HepG2 (cell line): Measurements from ENCODE around the gene GALR3. TPM values are rescaled to one million over a fixed set of nuclear protein-coding genes. Genes with fewer than 3 reads are reported as not detected.

ENCODE experiments used
- ATAC-seq: fragments of 200-7000 bp; cut with Tn5 transposase; 3 replicates; pipeline ENCODE4 v1.9.1; 2020; ENCODE audit warnings: mild to moderate bottlenecking, moderate library complexity
- BruUV-seq: library from RNA; stranded (reverse); fragments of 400-500 nt; replicated peaks from 2 replicates; lab custom pipeline; 2021; lab: Mats Ljungman, UMichigan
- CTCF ChIA-PET: fragments of 300-600 bp; formaldehyde crosslinking; extraction: SDS; loops from one replicate; lab custom pipeline; 2021; ENCODE audit warnings: low total read pairs, inconsistent platforms, low intra/inter-chr PET ratio; lab: Yijun Ruan, JAX
- POLR2A ChIA-PET: fragments of 350-600 bp; sonication (Branson Sonifier 250); formaldehyde crosslinking; loops from one replicate; lab custom pipeline; 2020; ENCODE audit warnings: antibody characterized with exemption, inconsistent platforms; lab: Yijun Ruan, JAX
- DNase-seq: peaks from one replicate; pipeline ENCODE4 v3.0.0-alpha.2; 2015; ENCODE audit warnings: low spot score
- FAIRE-seq: peaks from 3 replicates; lab custom pipeline; 2011; peaks lifted over from hg19 to GRCh38; lab: Jason Lieb, UNC
- H2AFZ ChIP-seq: one replicate; pipeline ENCODE4 v1.6.1; 2011; ENCODE audit warnings: low read length, inconsistent platforms
- H3K27ac ChIP-seq: fragments of 300-600 bp; 3 replicates; pipeline ENCODE4 v1.8.0; 2011; ENCODE audit warnings: mixed run types, mild to moderate bottlenecking, mixed read lengths, low read length, inconsistent platforms; ENCODE audit not compliant: insufficient read depth; ENCODE audit errors: extremely low read length
- H3K27me3 ChIP-seq, 2 experiments: fragments of 200-600 bp in 1 of 2; 2 replicates in 1 of 2; 3 replicates in 1 of 2; pipeline versions ENCODE4 v1.6.0 to v1.8.0; 2011; ENCODE audit warnings: low read length in 2 of 2, mild to moderate bottlenecking in 2 of 2, moderate library complexity in 2 of 2, inconsistent platforms in 1 of 2; ENCODE audit not compliant: insufficient read depth in 2 of 2, control insufficient read depth in 1 of 2
- H3K36me3 ChIP-seq, 2 experiments: fragments of 200-600 bp in 1 of 2; replicated peaks in 1 of 2; 2 replicates in 1 of 2; 3 replicates in 1 of 2; pipeline versions ENCODE4 v1.5.1 to v1.8.0; 2011; ENCODE audit warnings: low read length in 2 of 2, inconsistent platforms in 1 of 2; ENCODE audit not compliant: insufficient read depth in 2 of 2, control insufficient read depth in 1 of 2
- H3K4me1 ChIP-seq: 2 replicates; pipeline ENCODE4 v1.5.1; 2012; ENCODE audit warnings: low read length, inconsistent platforms; ENCODE audit not compliant: insufficient read depth
- H3K4me2 ChIP-seq: 2 replicates; pipeline ENCODE4 v1.6.0; 2011; ENCODE audit warnings: low read depth, low read length, inconsistent platforms
- H3K4me3 ChIP-seq, 3 experiments: fragments of 200-600 bp in 1 of 3; sonication (generic), shearing (Covaris generic) in 1 of 3; replicated peaks in 1 of 3; 2 replicates each; pipeline ENCODE4 v1.5.1; 2011 to 2016; ENCODE audit warnings: low read length in 3 of 3, inconsistent platforms in 2 of 3, low read depth in 2 of 3, mild to moderate bottlenecking in 2 of 3, control low read depth in 1 of 3, mixed read lengths in 1 of 3; ENCODE audit not compliant: insufficient read depth in 1 of 3
- H3K79me2 ChIP-seq: one replicate; pipeline ENCODE4 v1.6.1; 2011; ENCODE audit warnings: low read length, inconsistent platforms; ENCODE audit not compliant: insufficient read depth
- H3K9ac ChIP-seq: 2 replicates; pipeline ENCODE4 v1.6.0; 2011; ENCODE audit warnings: mild to moderate bottlenecking, low read depth, low read length, inconsistent platforms; ENCODE audit not compliant: insufficient read depth
- H3K9me3 ChIP-seq: 2 replicates; pipeline ENCODE4 v1.5.1; 2012; ENCODE audit warnings: mild to moderate bottlenecking, low read length
- H4K20me1 ChIP-seq: 2 replicates; pipeline ENCODE4 v1.6.0; 2011; ENCODE audit warnings: inconsistent platforms, mild to moderate bottlenecking, low read length, moderate library complexity; ENCODE audit not compliant: insufficient read depth
- AKAP8 ChIP-seq: sonication (generic); formaldehyde crosslinking; IDR thresholded peaks from 2 replicates; pipeline ENCODE4 v1.5.1; 2020; ENCODE audit warnings: mild to moderate bottlenecking, missing genetic modification reagents
- CBX5 ChIP-seq: sonication (generic); formaldehyde crosslinking; IDR thresholded peaks from 2 replicates; pipeline ENCODE4 v1.4.0; 2020; ENCODE audit warnings: missing genetic modification reagents, borderline replicate concordance
- DMTF1 ChIP-seq: sonication (generic); formaldehyde crosslinking; IDR thresholded peaks from 2 replicates; pipeline ENCODE4 v1.4.0; 2020; ENCODE audit warnings: mild to moderate bottlenecking, missing genetic modification reagents
- DPF2 ChIP-seq: sonication (generic); formaldehyde crosslinking; IDR thresholded peaks from 2 replicates; pipeline ENCODE4 v1.4.0; 2020; ENCODE audit warnings: mild to moderate bottlenecking, low read depth, missing genetic modification reagents, borderline replicate concordance
- ERF ChIP-seq: IDR thresholded peaks from 2 replicates; pipeline ENCODE4 v1.6.1; 2018; ENCODE audit warnings: missing biosample characterization, missing genetic modification reagents
- KAT2B ChIP-seq: fragments of 150-350 bp; IDR thresholded peaks from 2 replicates; pipeline ENCODE4 v1.6.1; 2014; ENCODE audit warnings: low read depth, low read length, borderline replicate concordance
- MIER2 ChIP-seq: IDR thresholded peaks from 2 replicates; pipeline ENCODE4 v1.6.1; 2016; ENCODE audit warnings: missing biosample characterization, missing genetic modification reagents
- POLR2G ChIP-seq: fragments of 200-400 bp; formaldehyde crosslinking; IDR thresholded peaks from 2 replicates; pipeline ENCODE4 v1.6.1; 2018; ENCODE audit warnings: mild to moderate bottlenecking, low read depth, low read length, moderate library complexity
- RAD21 ChIP-seq: fragments of 450-650 bp; formaldehyde crosslinking; IDR thresholded peaks from 2 replicates; pipeline ENCODE4 v1.5.0; 2020; ENCODE audit warnings: mild to moderate bottlenecking
- RBFOX2 ChIP-seq: fragments of 200-400 bp; formaldehyde crosslinking; IDR thresholded peaks from 2 replicates; pipeline ENCODE4 v1.6.1; 2017; ENCODE audit warnings: low read depth, mild to moderate bottlenecking, low read length
- RNF2 ChIP-seq: fragments of 450-650 bp; conservative IDR thresholded peaks from 2 replicates; pipeline ENCODE4 v1.6.1; 2016; ENCODE audit warnings: low read depth
- SSRP1 ChIP-seq: IDR thresholded peaks from 2 replicates; pipeline ENCODE4 v1.6.1; 2016; ENCODE audit warnings: control low read depth
- TOPORS ChIP-seq: sonication (generic); formaldehyde crosslinking; IDR thresholded peaks from 2 replicates; pipeline ENCODE4 v1.8.0; 2023; ENCODE audit warnings: mild to moderate bottlenecking, missing genetic modification reagents
- TSC22D2 ChIP-seq: sonication (generic); formaldehyde crosslinking; IDR thresholded peaks from 2 replicates; pipeline ENCODE4 v1.5.1; 2020; ENCODE audit warnings: missing genetic modification reagents, mild to moderate bottlenecking, borderline replicate concordance
- ZFP37 ChIP-seq: sonication (generic); formaldehyde crosslinking; IDR thresholded peaks from 2 replicates; pipeline ENCODE4 v1.4.0; 2020; ENCODE audit warnings: missing genetic modification reagents, borderline replicate concordance
- ZFX ChIP-seq: sonication (generic); formaldehyde crosslinking; IDR thresholded peaks from 2 replicates; pipeline ENCODE4 v1.4.0; 2020; ENCODE audit warnings: mild to moderate bottlenecking, low read depth, missing genetic modification reagents, moderate library complexity
- ZMAT3 ChIP-seq: sonication (generic); formaldehyde crosslinking; conservative IDR thresholded peaks from 2 replicates; pipeline ENCODE4 v1.7.0; 2021; ENCODE audit warnings: missing genetic modification reagents
- ZNF280B ChIP-seq: sonication (generic); formaldehyde crosslinking; IDR thresholded peaks from 2 replicates; pipeline ENCODE4 v1.5.0; 2020; ENCODE audit warnings: missing genetic modification reagents, mild to moderate bottlenecking, borderline replicate concordance
- ZNF451 ChIP-seq: sonication (generic); formaldehyde crosslinking; IDR thresholded peaks from 2 replicates; pipeline ENCODE4 v1.5.0; 2020; ENCODE audit warnings: mild to moderate bottlenecking, missing genetic modification reagents
- ZNF460 ChIP-seq: sonication (generic); formaldehyde crosslinking; IDR thresholded peaks from 2 replicates; pipeline ENCODE4 v1.5.1; 2020; ENCODE audit warnings: missing genetic modification reagents, mild to moderate bottlenecking, borderline replicate concordance
- ZNF768 ChIP-seq: sonication (generic); formaldehyde crosslinking; IDR thresholded peaks from 2 replicates; pipeline ENCODE4 v1.4.0; 2020; ENCODE audit warnings: missing genetic modification reagents
- ZNF770 ChIP-seq: sonication (generic); formaldehyde crosslinking; IDR thresholded peaks from 2 replicates; pipeline ENCODE4 v1.5.0; 2020; ENCODE audit warnings: mild to moderate bottlenecking, missing genetic modification reagents
- WGBS: methylation state at CpG from one replicate; pipeline ENCODE4 v1.1.6; 2017; ENCODE audit warnings: low lambda C conversion rate; 5-methylcytosine and 5-hydroxymethylcytosine counted together
- in situ Hi-C: cut with HindIII; loops from 2 replicates; pipeline ENCODE4 v1.10.0; 2017; ENCODE audit warnings: low pct_unique_long_range_greater_than_20kb; ENCODE audit not compliant: extremely low pct_ligation_motif_present
- intact Hi-C: fragments of 100-400 bp; cut with micrococcal nuclease; formaldehyde crosslinking; loops from one replicate; pipeline ENCODE4 v1.10.0; 2022; ENCODE audit not compliant: unreplicated experiment
- polyA plus RNA-seq, 8 experiments: library from polyadenylated mRNA; depleted of rRNA in 3 of 8; stranded (reverse) in 7 of 8; unstranded in 1 of 8; fragments of >200 nt; fragmentation: Illumina TruSeq in 4 of 8; extraction: Trizol in 4 of 8; gene quantifications; 2 replicates each; pipeline versions ENCODE4 v1.2.1 to v1.2.3, GENCODE V29; 2011 to 2016; ENCODE audit warnings: low read depth in 4 of 8, missing spikeins in 1 of 8, mixed read lengths in 1 of 8; ENCODE audit not compliant: insufficient read depth in 1 of 8
- total RNA-seq, 5 experiments: library from RNA; depleted of rRNA; stranded (reverse); fragments of >200 nt; fragmentation: Illumina TruSeq; extraction: Trizol; gene quantifications; 2 replicates each; pipeline ENCODE4 v1.2.3, GENCODE V29; 2016; ENCODE audit warnings: low read depth in 1 of 5

Gene GALR3
- total and polyA plus RNA-seq, 2 of the 13 experiments (the other 11 are each of a cell fraction or from before 2014, with no cell fraction given) = 0.13 TPM; not detected in 1

GRCh38 chr22:37811867-37812266 lies 11.3 kb upstream of the GALR3 start:
- POLR2A ChIA-PET = no interaction called here
- TF ChIP-seq RBFOX2 (peak; percentile 48; the same call in 1 of the 2 replicates), TOPORS (CRISPR knock-in tag) (no peak), RAD21 (CRISPR knock-in tag) (no peak), KAT2B (no peak), ERF (CRISPR knock-in tag) (no peak), ZMAT3 (CRISPR knock-in tag) (no peak), DPF2 (CRISPR knock-in tag) (no peak), ZNF280B (CRISPR knock-in tag) (no peak), MIER2 (CRISPR knock-in tag) (no peak), ZNF770 (peak; percentile 43; the same call in 1 of the 2 replicates), TSC22D2 (CRISPR knock-in tag) (no peak), POLR2G (peak; percentile 55; the same call in 1 of the 2 replicates), CBX5 (CRISPR knock-in tag) (no peak), RNF2 (no peak), ZNF451 (CRISPR knock-in tag) (no peak), ZFP37 (CRISPR knock-in tag) (no peak), DMTF1 (CRISPR knock-in tag) (no peak), SSRP1 (CRISPR knock-in tag) (no peak), AKAP8 (CRISPR knock-in tag) (no peak), ZFX (no peak), ZNF768 (CRISPR knock-in tag) (peak; percentile 83), ZNF460 (peak; percentile 56)

More at GRCh38 chr22:37811867-37812266, 11.3 kb upstream of the GALR3 start:
- Histone ChIP-seq H3K27me3 (no peaks in the 10 kb centered on the region), H3K9ac (no peak overlapping the region), H2AFZ (no peak overlapping the region), H4K20me1 (peaks cover 26% of the 10 kb centered on the region; the same call in 1 of the 2 replicates), H3K9me3 (no peaks in the 10 kb centered on the region), H3K79me2 (peaks cover 7% of the 10 kb centered on the region), H3K4me3 (no peak overlapping the region), H3K4me1 (peaks cover 23% of the 10 kb centered on the region), H3K27ac (no peak overlapping the region), H3K36me3 (peaks cover 8 to 18% of the 10 kb centered on the region in 2 experiments; a peak in 4 of 5 replicates), H3K4me2 (no peak overlapping the region)
- ATAC-seq (no peak), DNase-seq (no peak), FAIRE-seq (no peak)
- intact Hi-C loops (no loop called here), in situ Hi-C loops (loop anchor here (10.0 kb wide), 1 partner anchor 123 kb away; no protein-coding TSS in a partner anchor)
- no TSS peak for BruUV-seq
- CTCF ChIA-PET = no interaction called here
- 96% methylated on average over 2 of the region's 2 CpGs for WGBS
